Panc1 (cell line): Measurements from ENCODE around the gene FGA. TPM values are rescaled to one million over a fixed set of nuclear protein-coding genes. Genes with fewer than 3 reads are reported as not detected.

Experiments used
- ATAC-seq: fragments of 200-7000 bp; cut with Tn5 transposase; 2 replicates; pipeline ENCODE4 v1.9.1; 2020; ENCODE audit warnings: mild to moderate bottlenecking, moderate library complexity
- BruUV-seq: library from RNA; stranded (reverse); fragments of 400-500 nt; replicated peaks from 2 replicates; lab custom pipeline; 2021; lab: Mats Ljungman, UMichigan
- CTCF ChIA-PET: fragments of 300-600 bp; sonication (Branson Sonifier 250); formaldehyde crosslinking; loops from one replicate; lab custom pipeline; 2022; ENCODE audit warnings: antibody characterized with exemption; lab: Charles Lee
- POLR2A ChIA-PET: fragments of 300-600 bp; sonication (Branson Sonifier 250); formaldehyde crosslinking; loops from one replicate; lab custom pipeline; 2022; ENCODE audit warnings: antibody characterized with exemption; lab: Charles Lee
- DNase-seq: peaks from one replicate; pipeline ENCODE4 v3.0.0-alpha.2; 2010; ENCODE audit warnings: low read depth, low spot score
- H3K27ac ChIP-seq: 2 replicates; pipeline ENCODE4 v1.5.1; 2011; ENCODE audit warnings: mild to moderate bottlenecking, low read length, inconsistent platforms
- H3K27me3 ChIP-seq: fragments of 200-500 bp; sonication (Bioruptor generic); 2 replicates; pipeline ENCODE4 v1.6.0; 2014; ENCODE audit warnings: low read length, inconsistent platforms; ENCODE audit not compliant: control insufficient read depth, insufficient read depth
- H3K36me3 ChIP-seq: fragments of 200-500 bp; sonication (Bioruptor generic); 2 replicates; pipeline ENCODE4 v1.5.1; 2014; ENCODE audit warnings: inconsistent platforms, mild to moderate bottlenecking, low read length, moderate library complexity; ENCODE audit not compliant: control insufficient read depth, insufficient read depth
- H3K4me1 ChIP-seq: 2 replicates; pipeline ENCODE4 v1.5.1; 2011; ENCODE audit warnings: inconsistent platforms, mild to moderate bottlenecking, low read length, moderate library complexity; ENCODE audit not compliant: control insufficient read depth, insufficient read depth
- H3K4me3 ChIP-seq, 2 experiments: 2 replicates each; pipeline ENCODE4 v1.5.1; 2011 to 2012; ENCODE audit warnings: low read depth in 2 of 2, low read length in 2 of 2, mild to moderate bottlenecking in 2 of 2, inconsistent platforms in 1 of 2, moderate library complexity in 1 of 2
- H3K9me3 ChIP-seq: fragments of 200-500 bp; sonication (Bioruptor generic); 2 replicates; pipeline ENCODE4 v1.5.1; 2014; ENCODE audit warnings: low read depth, mild to moderate bottlenecking, inconsistent platforms, low read length, moderate library complexity; ENCODE audit not compliant: control insufficient read depth, insufficient read depth
- POLR2AphosphoS5 ChIP-seq: IDR thresholded peaks from 2 replicates; pipeline ENCODE4 v1.6.1; 2012; ENCODE audit warnings: mild to moderate bottlenecking, low read depth, low read length, moderate library complexity
- SIN3A ChIP-seq: IDR thresholded peaks from 2 replicates; pipeline ENCODE4 v1.6.1; 2012; ENCODE audit warnings: low read depth, mild to moderate bottlenecking, low read length, moderate library complexity, borderline replicate concordance; ENCODE audit not compliant: insufficient read depth
- TCF7L2 ChIP-seq: IDR thresholded peaks from 2 replicates; pipeline ENCODE4 v1.6.1; 2011; ENCODE audit warnings: mild to moderate bottlenecking, low read depth, low read length, inconsistent platforms
- in situ Hi-C: cut with HindIII; loops from 2 replicates; pipeline ENCODE4 v1.10.0; 2016; ENCODE audit warnings: low sequenced_read_pairs, low pct_unique_long_range_greater_than_20kb
- intact Hi-C: fragments of 100-400 bp; cut with micrococcal nuclease; formaldehyde crosslinking; loops from one replicate; pipeline ENCODE4 v1.10.0; 2022; ENCODE audit not compliant: unreplicated experiment
- total RNA-seq: library from RNA; stranded (reverse); gene quantifications from one replicate; pipeline ENCODE4 v1.2.1, GENCODE V29; 2021; ENCODE audit not compliant: unreplicated experiment
- TF ChIP-seq, protein P1 (sequence below): fragments of 450-650 bp; IDR thresholded peaks from 2 replicates; pipeline ENCODE4 v1.5.1; 2017; ENCODE audit warnings: mild to moderate bottlenecking
- TF ChIP-seq, protein P2 (sequence below), 2 experiments: IDR thresholded peaks; 2 replicates each; pipeline ENCODE4 v1.6.1; 2011 to 2012; ENCODE audit warnings: low read depth in 2 of 2, control low read depth in 1 of 2, low read length in 1 of 2, mild to moderate bottlenecking in 1 of 2, moderate library complexity in 1 of 2; ENCODE audit not compliant: insufficient read depth in 1 of 2

FGA gene
- total RNA-seq, 1 experiment from 2014 or later, result 2.7 TPM

DNA sequence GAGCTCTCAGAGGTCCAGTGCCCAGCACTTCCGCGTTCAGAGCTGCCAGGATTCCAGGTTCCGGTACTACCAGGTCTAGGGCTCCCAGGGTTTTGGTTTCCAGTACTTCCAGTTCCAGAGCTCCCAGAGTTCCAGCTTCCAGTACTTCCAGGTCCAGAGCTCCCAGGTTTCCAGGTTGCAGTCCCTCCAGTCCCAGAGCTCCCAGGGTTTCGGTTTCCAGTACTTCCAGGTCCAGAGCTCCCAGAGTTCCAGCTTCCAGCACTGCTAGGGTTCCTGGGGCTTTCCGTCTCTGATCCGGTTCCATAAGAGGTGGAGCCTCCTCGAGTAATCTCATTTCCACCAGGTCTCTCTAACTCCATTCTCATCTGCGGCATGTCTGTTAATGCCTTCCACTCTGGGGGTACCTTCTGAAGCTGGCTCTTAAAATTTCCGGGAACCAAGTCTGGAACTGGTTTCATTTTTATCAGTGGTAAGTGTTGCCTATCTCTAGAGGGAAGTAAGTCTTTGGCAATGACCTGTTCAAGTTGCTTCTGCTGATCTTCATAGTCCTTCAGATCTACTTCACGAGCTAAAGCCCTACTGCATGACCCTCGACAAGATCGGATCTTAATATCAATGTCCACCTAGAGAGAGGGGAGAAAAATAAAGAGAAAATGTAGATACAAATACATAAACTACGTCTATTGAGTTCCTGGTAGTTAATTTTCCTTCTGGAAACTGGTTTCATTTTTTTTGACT, 4.1 kb downstream of the FGA start:
- TF ChIP-seq SIN3A (no peak), TCF7L2 (no peak), POLR2AphosphoS5 (no peak)
- TF ChIP-seq, protein P1, sequence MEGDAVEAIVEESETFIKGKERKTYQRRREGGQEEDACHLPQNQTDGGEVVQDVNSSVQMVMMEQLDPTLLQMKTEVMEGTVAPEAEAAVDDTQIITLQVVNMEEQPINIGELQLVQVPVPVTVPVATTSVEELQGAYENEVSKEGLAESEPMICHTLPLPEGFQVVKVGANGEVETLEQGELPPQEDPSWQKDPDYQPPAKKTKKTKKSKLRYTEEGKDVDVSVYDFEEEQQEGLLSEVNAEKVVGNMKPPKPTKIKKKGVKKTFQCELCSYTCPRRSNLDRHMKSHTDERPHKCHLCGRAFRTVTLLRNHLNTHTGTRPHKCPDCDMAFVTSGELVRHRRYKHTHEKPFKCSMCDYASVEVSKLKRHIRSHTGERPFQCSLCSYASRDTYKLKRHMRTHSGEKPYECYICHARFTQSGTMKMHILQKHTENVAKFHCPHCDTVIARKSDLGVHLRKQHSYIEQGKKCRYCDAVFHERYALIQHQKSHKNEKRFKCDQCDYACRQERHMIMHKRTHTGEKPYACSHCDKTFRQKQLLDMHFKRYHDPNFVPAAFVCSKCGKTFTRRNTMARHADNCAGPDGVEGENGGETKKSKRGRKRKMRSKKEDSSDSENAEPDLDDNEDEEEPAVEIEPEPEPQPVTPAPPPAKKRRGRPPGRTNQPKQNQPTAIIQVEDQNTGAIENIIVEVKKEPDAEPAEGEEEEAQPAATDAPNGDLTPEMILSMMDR, result no peak
- TF ChIP-seq, protein P2, sequence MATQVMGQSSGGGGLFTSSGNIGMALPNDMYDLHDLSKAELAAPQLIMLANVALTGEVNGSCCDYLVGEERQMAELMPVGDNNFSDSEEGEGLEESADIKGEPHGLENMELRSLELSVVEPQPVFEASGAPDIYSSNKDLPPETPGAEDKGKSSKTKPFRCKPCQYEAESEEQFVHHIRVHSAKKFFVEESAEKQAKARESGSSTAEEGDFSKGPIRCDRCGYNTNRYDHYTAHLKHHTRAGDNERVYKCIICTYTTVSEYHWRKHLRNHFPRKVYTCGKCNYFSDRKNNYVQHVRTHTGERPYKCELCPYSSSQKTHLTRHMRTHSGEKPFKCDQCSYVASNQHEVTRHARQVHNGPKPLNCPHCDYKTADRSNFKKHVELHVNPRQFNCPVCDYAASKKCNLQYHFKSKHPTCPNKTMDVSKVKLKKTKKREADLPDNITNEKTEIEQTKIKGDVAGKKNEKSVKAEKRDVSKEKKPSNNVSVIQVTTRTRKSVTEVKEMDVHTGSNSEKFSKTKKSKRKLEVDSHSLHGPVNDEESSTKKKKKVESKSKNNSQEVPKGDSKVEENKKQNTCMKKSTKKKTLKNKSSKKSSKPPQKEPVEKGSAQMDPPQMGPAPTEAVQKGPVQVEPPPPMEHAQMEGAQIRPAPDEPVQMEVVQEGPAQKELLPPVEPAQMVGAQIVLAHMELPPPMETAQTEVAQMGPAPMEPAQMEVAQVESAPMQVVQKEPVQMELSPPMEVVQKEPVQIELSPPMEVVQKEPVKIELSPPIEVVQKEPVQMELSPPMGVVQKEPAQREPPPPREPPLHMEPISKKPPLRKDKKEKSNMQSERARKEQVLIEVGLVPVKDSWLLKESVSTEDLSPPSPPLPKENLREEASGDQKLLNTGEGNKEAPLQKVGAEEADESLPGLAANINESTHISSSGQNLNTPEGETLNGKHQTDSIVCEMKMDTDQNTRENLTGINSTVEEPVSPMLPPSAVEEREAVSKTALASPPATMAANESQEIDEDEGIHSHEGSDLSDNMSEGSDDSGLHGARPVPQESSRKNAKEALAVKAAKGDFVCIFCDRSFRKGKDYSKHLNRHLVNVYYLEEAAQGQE (IDR thresholded peaks at IDR 0.05; ENCODE audit: insufficient read depth in 1 of 2, low read depth in 2 of 2, low read length in 1 of 2), result no peak
- POLR2A ChIA-PET, result no interaction called here
- no peaks in the 10 kb centered on the region for H3K27me3 ChIP-seq

DNA sequence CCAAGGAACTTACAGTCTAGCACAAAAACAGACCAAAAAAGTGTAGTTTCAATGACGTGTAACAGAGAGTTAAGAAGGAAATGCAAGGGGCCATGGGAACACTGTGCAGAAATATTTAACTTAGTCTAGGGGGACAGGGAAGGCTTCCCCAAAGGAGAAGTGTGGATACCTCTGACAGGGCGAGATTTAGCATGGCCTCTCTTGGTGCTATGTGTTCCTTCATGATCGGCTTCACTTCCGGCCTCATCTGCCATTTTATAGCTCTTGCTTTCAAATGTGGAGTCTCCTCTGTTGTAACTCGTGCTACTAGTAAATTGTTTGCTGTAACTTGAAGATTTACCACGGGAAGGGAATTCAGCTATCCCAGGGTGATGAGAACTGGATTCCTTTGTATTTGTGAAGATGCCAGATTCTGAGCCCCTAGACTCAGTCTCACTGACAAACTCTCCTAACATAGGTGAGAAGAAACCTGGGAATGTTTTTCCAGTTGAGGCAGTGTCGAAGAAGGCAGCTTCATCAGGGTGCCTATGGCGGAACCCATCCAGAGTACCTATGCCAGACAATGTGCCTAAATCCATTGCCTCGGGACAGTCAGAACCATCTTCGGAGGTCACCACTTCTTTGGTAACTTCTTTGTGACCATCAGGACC, 5.0 kb downstream of the FGA start:
- ChIA-PET POLR2A (no interaction called here), CTCF (no interaction called here)
- TF ChIP-seq, protein P2 (IDR thresholded peaks at IDR 0.05; ENCODE audit: insufficient read depth in 1 of 2, low read depth in 2 of 2, low read length in 1 of 2), result no peak
- TF ChIP-seq POLR2AphosphoS5, result no peak
- TF ChIP-seq, protein P1, result no peak
- TF ChIP-seq SIN3A, result no peak
- no peak for TF ChIP-seq TCF7L2
- Histone ChIP-seq H3K36me3 (no peaks in the 10 kb centered on the region), H3K4me1 (no peaks in the 10 kb centered on the region), H3K27ac (no peak overlapping the region), H3K4me3 (no peak overlapping the region), H3K27me3 (no peaks in the 10 kb centered on the region), H3K9me3 (no peaks in the 10 kb centered on the region)
- DNase-seq (no peak), ATAC-seq (no peak)
- no TSS peak for BruUV-seq
- in situ Hi-C loops, result no loop called here
- intact Hi-C loops, result no loop called here

More for the DNA sequence above, 4.1 kb downstream of the FGA start:
- no peaks in the 10 kb centered on the region for H3K9me3 ChIP-seq
- in situ Hi-C loops, result no loop called here
- intact Hi-C loops, result no loop called here
- H3K36me3 ChIP-seq, result no peaks in the 10 kb centered on the region
- CTCF ChIA-PET, result no interaction called here
- H3K27ac ChIP-seq, result no peak overlapping the region
- no peak for ATAC-seq
- H3K4me1 ChIP-seq, result no peaks in the 10 kb centered on the region
- H3K4me3 ChIP-seq, result no peak overlapping the region
- no TSS peak for BruUV-seq
- DNase-seq, result no peak
